IMR-90 (cell line): ENCODE data around the gene CAMTA1. TPM values are rescaled to one million over a fixed set of nuclear protein-coding genes. Genes with fewer than 3 reads are reported as not detected.
"Not testable (repeated sequence)": the region's sequence is repeated elsewhere in the genome, so short reads cannot be mapped to it uniquely, and the experiment has no call there.

ENCODE experiments used
- ATAC-seq: fragments of 200-7000 bp; cut with Tn5 transposase; 2 replicates; pipeline ENCODE4 v1.9.1; 2020; ENCODE audit warnings: low read depth, mild to moderate bottlenecking, moderate library complexity
- BruUV-seq: library from RNA; stranded (reverse); fragments of 400-500 nt; replicated peaks from 2 replicates; lab custom pipeline; 2021; lab: Mats Ljungman, UMichigan
- CTCF ChIA-PET: fragments of 300-600 bp; formaldehyde crosslinking; extraction: SDS; loops from one replicate; lab custom pipeline; 2021; ENCODE audit warnings: antibody characterized with exemption; lab: Yijun Ruan, JAX
- POLR2A ChIA-PET: fragments of 300-600 bp; sonication (Branson Sonifier 250); formaldehyde crosslinking; loops from one replicate; lab custom pipeline; 2022; ENCODE audit warnings: antibody characterized with exemption; ENCODE audit not compliant: unreplicated experiment; lab: Charles Lee
- DNase-seq: peaks from one replicate; pipeline ENCODE4 v3.0.0; 2013
- H2AFZ ChIP-seq: replicated peaks from 2 replicates; pipeline ENCODE3; 2013; ENCODE audit warnings: low read length, mild to moderate bottlenecking; ENCODE audit not compliant: poor library complexity
- H2AK5ac ChIP-seq: 2 replicates; pipeline ENCODE4 v1.6.1; 2013; ENCODE audit warnings: low read depth, low read length, inconsistent platforms
- H2AK9ac ChIP-seq: replicated peaks from 2 replicates; pipeline ENCODE3; 2013; ENCODE audit warnings: mild to moderate bottlenecking, low read depth, low read length, moderate library complexity; ENCODE audit not compliant: poor library complexity
- H2BK120ac ChIP-seq: 2 replicates; pipeline ENCODE4 v1.6.1; 2013; ENCODE audit warnings: low read depth, low read length, inconsistent platforms
- H2BK15ac ChIP-seq: 3 replicates; pipeline ENCODE4 v1.6.1; 2013; ENCODE audit warnings: low read depth, low read length, inconsistent platforms
- H2BK20ac ChIP-seq: 2 replicates; pipeline ENCODE4 v1.6.1; 2013; ENCODE audit warnings: low read depth, mild to moderate bottlenecking, inconsistent platforms, low read length, moderate library complexity
- H2BK5ac ChIP-seq: 2 replicates; pipeline ENCODE4 v1.6.1; 2013; ENCODE audit warnings: mild to moderate bottlenecking, low read depth, low read length, inconsistent platforms; ENCODE audit not compliant: poor library complexity, severe bottlenecking
- H3K14ac ChIP-seq: replicated peaks from 2 replicates; pipeline ENCODE4 v1.6.1; 2013; ENCODE audit warnings: low read depth, low read length, inconsistent platforms
- H3K18ac ChIP-seq: 2 replicates; pipeline ENCODE4 v1.6.1; 2013; ENCODE audit warnings: low read depth, low read length, control low read depth
- H3K23ac ChIP-seq: 2 replicates; pipeline ENCODE4 v1.6.1; 2013; ENCODE audit warnings: low read depth, low read length, inconsistent platforms
- H3K27ac ChIP-seq: 2 replicates; pipeline ENCODE4 v1.5.1; 2013; ENCODE audit warnings: mild to moderate bottlenecking, control low read depth, low read length; ENCODE audit not compliant: insufficient read depth
- H3K27me3 ChIP-seq: 2 replicates; pipeline ENCODE4 v1.6.1; 2013; ENCODE audit warnings: low read length; ENCODE audit not compliant: control insufficient read depth, insufficient read depth
- H3K36me3 ChIP-seq: 2 replicates; pipeline ENCODE4 v1.6.1; 2013; ENCODE audit warnings: low read length, mixed read lengths; ENCODE audit not compliant: control insufficient read depth, insufficient read depth
- H3K4ac ChIP-seq: 2 replicates; pipeline ENCODE4 v1.6.1; 2013; ENCODE audit warnings: low read depth, low read length, inconsistent platforms
- H3K4me1 ChIP-seq: 2 replicates; pipeline ENCODE4 v1.6.1; 2013; ENCODE audit warnings: low read length, mixed read lengths; ENCODE audit not compliant: control insufficient read depth, insufficient read depth
- H3K4me2 ChIP-seq: 2 replicates; pipeline ENCODE4 v1.6.1; 2013; ENCODE audit warnings: low read depth, mild to moderate bottlenecking, control low read depth, low read length, moderate library complexity
- H3K4me3 ChIP-seq: 2 replicates; pipeline ENCODE4 v1.5.1; 2013; ENCODE audit warnings: low read depth, mild to moderate bottlenecking, control low read depth, low read length, moderate library complexity; ENCODE audit not compliant: insufficient read depth
- H3K56ac ChIP-seq: 2 replicates; pipeline ENCODE4 v1.6.1; 2013; ENCODE audit warnings: low read length, inconsistent platforms; ENCODE audit not compliant: insufficient read depth; ENCODE audit errors: extremely low read depth
- H3K79me1 ChIP-seq, 2 experiments: 2 replicates each; pipeline ENCODE4 v1.6.1; 2013; ENCODE audit warnings: low read length in 2 of 2, inconsistent platforms in 1 of 2, low read depth in 1 of 2
- H3K9ac ChIP-seq: 2 replicates; pipeline ENCODE4 v1.6.1; 2013; ENCODE audit warnings: low read depth, low read length, control low read depth
- H3K9me1 ChIP-seq: 2 replicates; pipeline ENCODE4 v1.6.1; 2013; ENCODE audit warnings: low read length, inconsistent platforms; ENCODE audit not compliant: insufficient read depth
- H3K9me3 ChIP-seq: 2 replicates; pipeline ENCODE4 v1.6.1; 2013; ENCODE audit warnings: low read length; ENCODE audit not compliant: control insufficient read depth, insufficient read depth
- H4K20me1 ChIP-seq: 2 replicates; pipeline ENCODE4 v1.6.1; 2013; ENCODE audit warnings: low read length, inconsistent platforms; ENCODE audit not compliant: insufficient read depth
- H4K5ac ChIP-seq: 2 replicates; pipeline ENCODE4 v1.6.1; 2013; ENCODE audit warnings: mild to moderate bottlenecking, low read depth, low read length, control low read depth
- H4K8ac ChIP-seq, 2 experiments: 2 replicates each; pipeline ENCODE4 v1.6.1; 2013; ENCODE audit warnings: low read depth in 2 of 2, low read length in 2 of 2, control low read depth in 1 of 2, inconsistent platforms in 1 of 2
- H4K91ac ChIP-seq: 2 replicates; pipeline ENCODE4 v1.6.1; 2013; ENCODE audit warnings: low read depth, low read length, inconsistent platforms; ENCODE audit not compliant: insufficient read depth
- WGBS, 2 experiments: methylation state at CpG; one replicate each; pipeline versions ENCODE4 v1.1.5 to v1.1.7; 2013; ENCODE audit warnings: missing lambda C conversion rate in 2 of 2; ENCODE audit not compliant: insufficient read length in 1 of 2; ENCODE audit errors: extremely low coverage in 2 of 2; 5-methylcytosine and 5-hydroxymethylcytosine counted together
- dilution Hi-C: fragments of 300-500 bp; cut with HindIII; formaldehyde crosslinking; loops from one replicate; pipeline ENCODE4 v1.14.3; 2018; ENCODE audit warnings: low sequenced_read_pairs; ENCODE audit not compliant: unreplicated experiment
- in situ Hi-C: fragments of 300-500 bp; cut with MboI; formaldehyde crosslinking; loops from 3 replicates; pipeline ENCODE4 v1.14.3; 2019; ENCODE audit warnings: low sequenced_read_pairs, inconsistent platforms, mixed read lengths
- intact Hi-C: fragments of 100-400 bp; cut with micrococcal nuclease; formaldehyde crosslinking; loops from 2 replicates; pipeline ENCODE4 v1.10.0; 2022
- polyA plus RNA-seq, 3 experiments: library from polyadenylated mRNA; depleted of rRNA; stranded (reverse); fragments of >200 nt; gene quantifications; 2 replicates each; pipeline ENCODE4 v1.2.3, GENCODE V29; 2012; ENCODE audit warnings: low replicate concordance in 1 of 3
- total RNA-seq: library from RNA; depleted of rRNA; stranded (reverse); fragments of >200 nt; gene quantifications from 2 replicates; pipeline ENCODE4 v1.2.3, GENCODE V29; 2012

The CAMTA1 gene
- total and polyA plus RNA-seq, 2 of the 4 experiments (the other 2 are of a cell fraction): 35.5 to 74.3 TPM

- H4K5ac ChIP-seq, H3K4me3 ChIP-seq, H3K4ac ChIP-seq, H3K9me3 ChIP-seq, dilution Hi-C loops, H3K4me1 ChIP-seq, H4K91ac ChIP-seq, H3K79me1 ChIP-seq, ATAC-seq, H2BK15ac ChIP-seq, CTCF ChIA-PET, H2AK5ac ChIP-seq, H2AFZ ChIP-seq, intact Hi-C loops, H3K14ac ChIP-seq, H3K9ac ChIP-seq, H2BK5ac ChIP-seq, in situ Hi-C loops, H3K18ac ChIP-seq, H3K36me3 ChIP-seq, H2BK120ac ChIP-seq, H3K56ac ChIP-seq, BruUV-seq, H2AK9ac ChIP-seq, H3K27ac ChIP-seq, H3K23ac ChIP-seq, H4K8ac ChIP-seq, DNase-seq, H4K20me1 ChIP-seq, H3K4me2 ChIP-seq, POLR2A ChIA-PET, H3K9me1 ChIP-seq, H2BK20ac ChIP-seq: not testable (repeated sequence)
- WGBS, 2 experiments: 60% methylated on average over 1 of the region's 5 CpGs; no CpG with 5 or more reads in 1 of the 2 experiments
- H3K27me3 ChIP-seq: peaks cover 24% of the 10 kb centered on the region
These were observed 907.8 kb downstream of the CAMTA1 start for GRCh38 chr1:7693037-7693436.
